Measurements from ENCODE around the gene DEFB115.

DEFB115 gene

DNA sequence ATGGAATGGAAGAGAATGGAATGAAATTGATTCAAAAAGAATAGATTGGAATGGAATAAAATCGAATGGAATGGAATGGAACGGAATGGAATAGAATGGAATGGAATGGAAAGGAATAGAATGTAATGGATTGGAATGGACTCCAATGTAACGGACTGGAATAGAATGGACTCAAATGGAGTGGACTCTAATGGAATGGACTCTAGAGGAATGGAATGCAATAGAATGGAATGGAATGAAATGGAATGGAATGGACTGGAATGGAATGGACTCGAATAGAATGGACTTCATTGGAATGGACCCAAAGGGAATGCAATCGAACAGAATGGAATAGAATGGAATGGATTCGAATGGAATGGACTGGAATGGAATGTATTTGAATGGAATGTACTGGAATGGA is 19.7 kb upstream of the DEFB115 start (continued):
- no peak for TF ChIP-seq ZNF391 (tag by site-specific recombination; IDR thresholded peaks at IDR 0.05; ENCODE audit: borderline replicate concordance, low read depth)
- TF ChIP-seq, protein P1, sequence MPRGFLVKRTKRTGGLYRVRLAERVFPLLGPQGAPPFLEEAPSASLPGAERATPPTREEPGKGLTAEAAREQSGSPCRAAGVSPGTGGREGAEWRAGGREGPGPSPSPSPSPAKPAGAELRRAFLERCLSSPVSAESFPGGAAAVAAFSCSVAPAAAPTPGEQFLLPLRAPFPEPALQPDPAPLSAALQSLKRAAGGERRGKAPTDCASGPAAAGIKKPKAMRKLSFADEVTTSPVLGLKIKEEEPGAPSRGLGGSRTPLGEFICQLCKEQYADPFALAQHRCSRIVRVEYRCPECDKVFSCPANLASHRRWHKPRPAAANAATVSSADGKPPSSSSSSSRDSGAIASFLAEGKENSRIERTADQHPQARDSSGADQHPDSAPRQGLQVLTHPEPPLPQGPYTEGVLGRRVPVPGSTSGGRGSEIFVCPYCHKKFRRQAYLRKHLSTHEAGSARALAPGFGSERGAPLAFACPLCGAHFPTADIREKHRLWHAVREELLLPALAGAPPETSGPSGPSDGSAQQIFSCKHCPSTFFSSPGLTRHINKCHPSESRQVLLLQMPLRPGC (tag by site-specific recombination; IDR thresholded peaks at IDR 0.05): no peak

DNA sequence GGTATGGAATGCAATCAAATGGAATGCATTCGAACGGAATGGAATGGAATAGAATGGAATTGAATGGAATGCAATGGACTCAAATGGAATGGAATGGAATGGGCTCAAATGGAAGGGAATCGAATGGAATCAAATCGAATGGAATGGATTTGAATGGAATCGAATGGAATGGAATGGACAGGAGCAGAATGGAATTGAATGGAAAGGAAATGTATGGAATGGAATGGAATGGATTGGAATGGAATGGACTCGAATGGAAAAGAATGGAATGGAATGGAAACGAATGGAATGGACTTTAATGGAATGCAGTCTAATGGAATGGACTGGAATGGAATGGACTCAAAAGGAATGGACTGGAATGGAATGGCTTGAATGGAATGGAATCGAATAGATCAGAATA is 18.3 kb upstream of the DEFB115 start:
- Histone ChIP-seq H3K36me3 (ENCODE audit: control insufficient read depth in 2 of 2, insufficient read depth in 1 of 2, low read length in 2 of 2) (no peaks in the 10 kb centered on the region), H3K9me3 (ENCODE audit: control insufficient read depth, insufficient read depth, low read depth, low read length) (no peaks in the 10 kb centered on the region), H3K4me3 (ENCODE audit: low read depth, low read length) (no peak overlapping the region), H3K4me1 (ENCODE audit: control insufficient read depth, insufficient read depth, low read length) (no peaks in the 10 kb centered on the region), H3K27ac (ENCODE audit: extremely low read depth, low read depth, low read length) (no peak overlapping the region)
- TF ChIP-seq ZNF416 (tag by site-specific recombination; IDR thresholded peaks at IDR 0.05): no peak
- no peak for TF ChIP-seq ZNF768 (tag by site-specific recombination; IDR thresholded peaks at IDR 0.05)
- TF ChIP-seq FEZF1 (tag by site-specific recombination; IDR thresholded peaks at IDR 0.05): no peak
- TF ChIP-seq ZNF169 (tag by site-specific recombination; IDR thresholded peaks at IDR 0.05): no peak
- TF ChIP-seq ZSCAN30 (tag by site-specific recombination; IDR thresholded peaks at IDR 0.05): no peak
- no peak for TF ChIP-seq ZEB2 (tag by site-specific recombination; IDR thresholded peaks at IDR 0.05)
- TF ChIP-seq GLI4 (tag by site-specific recombination; IDR thresholded peaks at IDR 0.05): no peak
- TF ChIP-seq, protein P2, sequence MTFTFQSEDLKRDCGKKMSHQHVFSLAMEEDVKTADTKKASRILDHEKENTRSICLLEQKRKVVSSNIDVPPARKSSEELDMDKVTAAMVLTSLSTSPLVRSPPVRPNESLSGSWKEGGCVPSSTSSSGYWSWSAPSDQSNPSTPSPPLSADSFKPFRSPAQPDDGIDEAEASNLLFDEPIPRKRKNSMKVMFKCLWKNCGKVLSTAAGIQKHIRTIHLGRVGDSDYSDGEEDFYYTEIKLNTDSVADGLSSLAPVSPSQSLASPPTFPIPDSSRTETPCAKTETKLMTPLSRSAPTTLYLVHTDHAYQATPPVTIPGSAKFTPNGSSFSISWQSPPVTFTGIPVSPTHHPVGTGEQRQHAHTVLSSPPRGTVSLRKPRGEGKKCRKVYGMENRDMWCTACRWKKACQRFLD (tag by site-specific recombination; IDR thresholded peaks at IDR 0.05): no peak
- TF ChIP-seq ZNF324 (tag by site-specific recombination; IDR thresholded peaks at IDR 0.05): no peak
- TF ChIP-seq MEIS1 (CRISPR knock-in tag; IDR thresholded peaks at IDR 0.05; ENCODE audit: borderline replicate concordance): no peak
- TF ChIP-seq ZXDB (tag by site-specific recombination; IDR thresholded peaks at IDR 0.05): no peak
- TF ChIP-seq ZIC2 (tag by site-specific recombination; IDR thresholded peaks at IDR 0.05): no peak
- TF ChIP-seq, protein P3, sequence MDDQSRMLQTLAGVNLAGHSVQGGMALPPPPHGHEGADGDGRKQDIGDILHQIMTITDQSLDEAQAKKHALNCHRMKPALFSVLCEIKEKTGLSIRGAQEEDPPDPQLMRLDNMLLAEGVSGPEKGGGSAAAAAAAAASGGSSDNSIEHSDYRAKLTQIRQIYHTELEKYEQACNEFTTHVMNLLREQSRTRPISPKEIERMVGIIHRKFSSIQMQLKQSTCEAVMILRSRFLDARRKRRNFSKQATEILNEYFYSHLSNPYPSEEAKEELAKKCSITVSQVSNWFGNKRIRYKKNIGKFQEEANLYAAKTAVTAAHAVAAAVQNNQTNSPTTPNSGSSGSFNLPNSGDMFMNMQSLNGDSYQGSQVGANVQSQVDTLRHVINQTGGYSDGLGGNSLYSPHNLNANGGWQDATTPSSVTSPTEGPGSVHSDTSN (CRISPR knock-in tag; IDR thresholded peaks at IDR 0.05): no peak
- TF ChIP-seq, protein P4, sequence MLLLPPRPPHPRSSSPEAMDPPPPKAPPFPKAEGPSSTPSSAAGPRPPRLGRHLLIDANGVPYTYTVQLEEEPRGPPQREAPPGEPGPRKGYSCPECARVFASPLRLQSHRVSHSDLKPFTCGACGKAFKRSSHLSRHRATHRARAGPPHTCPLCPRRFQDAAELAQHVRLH (tag by site-specific recombination; IDR thresholded peaks at IDR 0.05): no peak
- TF ChIP-seq, protein P5, sequence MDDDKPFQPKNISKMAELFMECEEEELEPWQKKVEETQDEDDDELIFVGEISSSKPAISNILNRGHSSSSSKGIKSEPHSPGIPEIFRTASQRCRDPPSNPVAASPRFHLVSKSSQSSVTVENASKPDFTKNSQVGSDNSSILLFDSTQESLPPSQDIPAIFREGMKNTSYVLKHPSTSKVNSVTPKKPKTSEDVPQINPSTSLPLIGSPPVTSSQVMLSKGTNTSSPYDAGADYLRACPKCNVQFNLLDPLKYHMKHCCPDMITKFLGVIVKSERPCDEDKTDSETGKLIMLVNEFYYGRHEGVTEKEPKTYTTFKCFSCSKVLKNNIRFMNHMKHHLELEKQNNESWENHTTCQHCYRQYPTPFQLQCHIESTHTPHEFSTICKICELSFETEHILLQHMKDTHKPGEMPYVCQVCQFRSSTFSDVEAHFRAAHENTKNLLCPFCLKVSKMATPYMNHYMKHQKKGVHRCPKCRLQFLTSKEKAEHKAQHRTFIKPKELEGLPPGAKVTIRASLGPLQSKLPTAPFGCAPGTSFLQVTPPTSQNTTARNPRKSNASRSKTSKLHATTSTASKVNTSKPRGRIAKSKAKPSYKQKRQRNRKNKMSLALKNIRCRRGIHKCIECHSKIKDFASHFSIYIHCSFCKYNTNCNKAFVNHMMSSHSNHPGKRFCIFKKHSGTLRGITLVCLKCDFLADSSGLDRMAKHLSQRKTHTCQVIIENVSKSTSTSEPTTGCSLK (tag by site-specific recombination; IDR thresholded peaks at IDR 0.05): no peak
- no peak for TF ChIP-seq ZBTB21 (tag by site-specific recombination; IDR thresholded peaks at IDR 0.05)
- POLR2A ChIA-PET: no interaction called here
- CTCF ChIA-PET: no interaction called here

DNA sequence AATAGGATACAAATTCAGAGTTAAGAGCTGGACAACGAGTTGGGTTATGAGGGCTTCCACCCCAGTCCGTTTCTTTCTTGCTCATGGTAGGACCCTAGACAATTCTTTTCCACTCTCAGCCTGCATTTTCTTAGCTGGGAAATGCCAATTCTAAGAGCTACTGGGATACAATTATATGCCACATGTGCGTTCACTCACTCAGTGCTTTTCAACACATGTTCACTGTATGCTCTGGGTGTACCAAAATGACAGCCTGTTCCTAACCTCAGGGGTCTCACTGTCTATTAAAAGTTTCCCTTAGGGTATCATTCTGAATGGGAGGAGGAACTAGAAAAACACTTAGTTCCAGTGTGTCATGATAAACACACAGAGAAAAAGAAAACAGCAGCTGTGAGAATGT is 505 bp upstream of the DEFB115 start:
- ChIA-PET POLR2A (no interaction called here), CTCF (no interaction called here)
- Histone ChIP-seq H3K27ac (ENCODE audit: extremely low read depth, low read depth, low read length) (no peak overlapping the region), H3K4me3 (ENCODE audit: low read depth, low read length) (no peak overlapping the region), H3K4me1 (ENCODE audit: control insufficient read depth, insufficient read depth, low read length) (no peaks in the 10 kb centered on the region), H3K9me3 (ENCODE audit: control insufficient read depth, insufficient read depth, low read depth, low read length) (no peaks in the 10 kb centered on the region), H3K36me3 (ENCODE audit: control insufficient read depth in 2 of 2, insufficient read depth in 1 of 2, low read length in 2 of 2) (no peaks in the 10 kb centered on the region)
- TF ChIP-seq ZBTB48 (tag by site-specific recombination; IDR thresholded peaks at IDR 0.05): no peak
- TF ChIP-seq IKZF3 (tag by site-specific recombination; IDR thresholded peaks at IDR 0.05): no peak
- TF ChIP-seq ZNF311 (tag by site-specific recombination; IDR thresholded peaks at IDR 0.05; ENCODE audit: borderline replicate concordance): no peak
- TF ChIP-seq, protein P6, sequence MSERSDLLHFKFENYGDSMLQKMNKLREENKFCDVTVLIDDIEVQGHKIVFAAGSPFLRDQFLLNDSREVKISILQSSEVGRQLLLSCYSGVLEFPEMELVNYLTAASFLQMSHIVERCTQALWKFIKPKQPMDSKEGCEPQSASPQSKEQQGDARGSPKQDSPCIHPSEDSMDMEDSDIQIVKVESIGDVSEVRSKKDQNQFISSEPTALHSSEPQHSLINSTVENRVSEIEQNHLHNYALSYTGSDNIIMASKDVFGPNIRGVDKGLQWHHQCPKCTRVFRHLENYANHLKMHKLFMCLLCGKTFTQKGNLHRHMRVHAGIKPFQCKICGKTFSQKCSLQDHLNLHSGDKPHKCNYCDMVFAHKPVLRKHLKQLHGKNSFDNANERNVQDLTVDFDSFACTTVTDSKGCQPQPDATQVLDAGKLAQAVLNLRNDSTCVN (tag by site-specific recombination; optimal IDR thresholded peaks at IDR 0.05): no peak
- TF ChIP-seq, protein P7, sequence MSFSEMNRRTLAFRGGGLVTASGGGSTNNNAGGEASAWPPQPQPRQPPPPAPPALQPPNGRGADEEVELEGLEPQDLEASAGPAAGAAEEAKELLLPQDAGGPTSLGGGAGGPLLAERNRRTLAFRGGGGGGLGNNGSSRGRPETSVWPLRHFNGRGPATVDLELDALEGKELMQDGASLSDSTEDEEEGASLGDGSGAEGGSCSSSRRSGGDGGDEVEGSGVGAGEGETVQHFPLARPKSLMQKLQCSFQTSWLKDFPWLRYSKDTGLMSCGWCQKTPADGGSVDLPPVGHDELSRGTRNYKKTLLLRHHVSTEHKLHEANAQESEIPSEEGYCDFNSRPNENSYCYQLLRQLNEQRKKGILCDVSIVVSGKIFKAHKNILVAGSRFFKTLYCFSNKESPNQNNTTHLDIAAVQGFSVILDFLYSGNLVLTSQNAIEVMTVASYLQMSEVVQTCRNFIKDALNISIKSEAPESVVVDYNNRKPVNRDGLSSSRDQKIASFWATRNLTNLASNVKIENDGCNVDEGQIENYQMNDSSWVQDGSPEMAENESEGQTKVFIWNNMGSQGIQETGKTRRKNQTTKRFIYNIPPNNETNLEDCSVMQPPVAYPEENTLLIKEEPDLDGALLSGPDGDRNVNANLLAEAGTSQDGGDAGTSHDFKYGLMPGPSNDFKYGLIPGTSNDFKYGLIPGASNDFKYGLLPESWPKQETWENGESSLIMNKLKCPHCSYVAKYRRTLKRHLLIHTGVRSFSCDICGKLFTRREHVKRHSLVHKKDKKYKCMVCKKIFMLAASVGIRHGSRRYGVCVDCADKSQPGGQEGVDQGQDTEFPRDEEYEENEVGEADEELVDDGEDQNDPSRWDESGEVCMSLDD (tag by site-specific recombination; IDR thresholded peaks at IDR 0.05): no peak

Data from HEK293 (cell line).